T-cell (primary cell): ENCODE results near the gene GLG1. TPM values are rescaled to one million over a fixed set of nuclear protein-coding genes. Genes with fewer than 3 reads are reported as not detected.
"Not testable (repeated sequence)": the region's sequence is repeated elsewhere in the genome, so short reads cannot be mapped to it uniquely, and the experiment has no call there.

ENCODE experiments used
- ATAC-seq, 4 experiments: fragments of 200-7000 bp in 3 of 4; fragments of 150-1000 bp in 1 of 4; cut with Tn5 transposase; replicated peaks in 1 of 4; 1 replicate in 3 of 4; 2 replicates in 1 of 4; pipeline ENCODE4 v1.10.0; 2021; ENCODE audit warnings: moderate library complexity in 3 of 4, mild to moderate bottlenecking in 2 of 4, moderate number of reproducible peaks in 1 of 4
- CTCF ChIA-PET, 2 donors: fragments of 300-600 bp; sonication (Branson Sonifier 250); formaldehyde crosslinking; loops; one replicate each; lab custom pipeline; 2022; ENCODE audit warnings: antibody characterized with exemption in 2 of 2; lab: Charles Lee
- POLR2A ChIA-PET, 2 donors: fragments of 300-600 bp; sonication (Branson Sonifier 250); formaldehyde crosslinking; loops; one replicate each; lab custom pipeline; 2022; ENCODE audit warnings: antibody characterized with exemption in 2 of 2; lab: Charles Lee
- DNase-seq, 35 experiments: peaks; one replicate each; pipeline versions ENCODE4 v3.0.0 to v3.0.0-alpha.2; 2013 to 2023
- H3K27ac ChIP-seq: one replicate; pipeline ENCODE4 v1.5.1; 2013; ENCODE audit warnings: low read length
- H3K27me3 ChIP-seq, 2 experiments: replicated peaks in 1 of 2; 1 replicate in 1 of 2; 2 replicates in 1 of 2; pipeline versions ENCODE4 v1.6.1 to v1.7.0; 2013; ENCODE audit warnings: low read length in 1 of 2, mixed read lengths in 1 of 2; ENCODE audit not compliant: control insufficient read depth in 2 of 2, insufficient read depth in 2 of 2; ENCODE audit errors: extremely low read depth in 1 of 2
- H3K36me3 ChIP-seq, 2 donors: 1 replicate in 1 of 2; 2 replicates in 1 of 2; pipeline versions ENCODE4 v1.6.1 to v1.7.0; 2013; ENCODE audit warnings: low read length in 1 of 2; ENCODE audit not compliant: control insufficient read depth in 2 of 2, insufficient read depth in 1 of 2; ENCODE audit errors: extremely low read depth in 1 of 2
- H3K4me1 ChIP-seq, 2 experiments: 1 replicate in 1 of 2; 2 replicates in 1 of 2; pipeline versions ENCODE4 v1.6.1 to v1.7.0; 2013; ENCODE audit warnings: low read length in 2 of 2, mixed read lengths in 1 of 2; ENCODE audit not compliant: insufficient read depth in 2 of 2, control insufficient read depth in 1 of 2; ENCODE audit errors: extremely low read depth in 1 of 2
- H3K4me3 ChIP-seq, 2 donors: 1 replicate in 1 of 2; 2 replicates in 1 of 2; pipeline versions ENCODE4 v1.5.1 to v1.7.0; 2013; ENCODE audit warnings: mild to moderate bottlenecking in 2 of 2, low read length in 1 of 2, moderate library complexity in 1 of 2; ENCODE audit not compliant: control insufficient read depth in 1 of 2; ENCODE audit errors: extremely low read depth in 1 of 2
- H3K9me3 ChIP-seq: 2 replicates; pipeline ENCODE4 v1.7.0; 2013
- H3K27ac Mint-ChIP-seq, 2 donors: one replicate each; pipeline ENCODE4 v1.8.0; 2020 to 2021; ENCODE audit warnings: mild to moderate bottlenecking in 2 of 2, mixed read lengths in 2 of 2
- H3K27me3 Mint-ChIP-seq, 2 donors: one replicate each; pipeline ENCODE4 v1.8.0; 2021 to 2022; ENCODE audit warnings: mixed read lengths in 2 of 2
- H3K36me3 Mint-ChIP-seq: one replicate; pipeline ENCODE4 v1.8.0; 2021; ENCODE audit warnings: mixed read lengths
- H3K4me1 Mint-ChIP-seq, 3 donors: one replicate each; pipeline ENCODE4 v1.8.0; 2020 to 2022; ENCODE audit warnings: mixed read lengths in 3 of 3, mild to moderate bottlenecking in 1 of 3
- H3K4me3 Mint-ChIP-seq, 3 donors: one replicate each; pipeline ENCODE4 v1.8.0; 2020 to 2022; ENCODE audit warnings: mild to moderate bottlenecking in 3 of 3, mixed read lengths in 3 of 3, moderate library complexity in 3 of 3
- H3K9me3 Mint-ChIP-seq, 3 donors: one replicate each; pipeline ENCODE4 v1.8.0; 2020 to 2022; ENCODE audit warnings: mixed read lengths in 3 of 3
- WGBS: methylation state at CpG from one replicate; pipeline ENCODE4 v1.1.5; 2013; ENCODE audit warnings: missing lambda C conversion rate; ENCODE audit not compliant: insufficient coverage; 5-methylcytosine and 5-hydroxymethylcytosine counted together
- total RNA-seq, 35 experiments: library from RNA in 6 of 35; stranded (reverse) in 6 of 35; fragments of 120-200 nt in 1 of 35; gene quantifications; one replicate each; pipeline versions ENCODE4 v1.2.1 to v1.2.4 and lab custom pipeline; 2013 to 2026

Gene GLG1
- total RNA-seq, 5 donors from 2014 or later (not counting 1 experiment from before 2014, with no cell fraction given), result 159 to 216 (median 167) TPM

- ChIA-PET CTCF (no interaction called here), POLR2A (interaction anchor here in 1 of 2 donors (0.6 kb wide), 1 partner anchor 13 kb away, joined by 3 read pairs; no protein-coding TSS in a partner anchor)
- Histone ChIP-seq H3K27ac (no peak overlapping the region), H3K27me3 (no peaks in the 10 kb centered on the region), H3K4me3 (no peak overlapping the region), H3K4me1 (no peaks in the 10 kb centered on the region), H3K9me3 (no peaks in the 10 kb centered on the region), H3K36me3 (peaks cover 16 to 71% of the 10 kb centered on the region in 2 donors)
- DNase-seq (no peak), ATAC-seq (no peak)
- Mint-ChIP-seq H3K4me3 (no peak overlapping the region), H3K9me3 (no peaks in the 10 kb centered on the region), H3K27me3 (no peaks in the 10 kb centered on the region), H3K36me3 (peaks cover 37% of the 10 kb centered on the region), H3K4me1 (no peaks in the 10 kb centered on the region), H3K27ac (no peak overlapping the region)
- no CpG with 5 or more reads among the region's 3 CpGs for WGBS
Measured at GRCh38 chr16:74450236-74450635, 156.7 kb downstream of the GLG1 start.

- H3K27me3 ChIP-seq, result no peaks in the 10 kb centered on the region
- H3K27ac ChIP-seq, result no peak overlapping the region
- H3K36me3 ChIP-seq, result peaks cover 16 to 64% of the 10 kb centered on the region in 2 donors
- ATAC-seq (no peak), DNase-seq (no peak)
- Mint-ChIP-seq H3K27me3 (no peaks in the 10 kb centered on the region), H3K9me3 (no peaks in the 10 kb centered on the region), H3K4me3 (no peak overlapping the region), H3K36me3 (peaks cover 34% of the 10 kb centered on the region), H3K4me1 (no peaks in the 10 kb centered on the region), H3K27ac (peak overlapping the region in 1 of 2 donors; percentile 6)
- H3K9me3 ChIP-seq, result no peaks in the 10 kb centered on the region
- ChIA-PET CTCF (no interaction called here), POLR2A (no interaction called here)
- no peak overlapping the region for H3K4me3 ChIP-seq
- WGBS, result 100% methylated on average over 5 of the region's 5 CpGs
- H3K4me1 ChIP-seq, result no peaks in the 10 kb centered on the region
Measured at GRCh38 chr16:74449470-74449869, 157.4 kb downstream of the GLG1 start.

DNA sequence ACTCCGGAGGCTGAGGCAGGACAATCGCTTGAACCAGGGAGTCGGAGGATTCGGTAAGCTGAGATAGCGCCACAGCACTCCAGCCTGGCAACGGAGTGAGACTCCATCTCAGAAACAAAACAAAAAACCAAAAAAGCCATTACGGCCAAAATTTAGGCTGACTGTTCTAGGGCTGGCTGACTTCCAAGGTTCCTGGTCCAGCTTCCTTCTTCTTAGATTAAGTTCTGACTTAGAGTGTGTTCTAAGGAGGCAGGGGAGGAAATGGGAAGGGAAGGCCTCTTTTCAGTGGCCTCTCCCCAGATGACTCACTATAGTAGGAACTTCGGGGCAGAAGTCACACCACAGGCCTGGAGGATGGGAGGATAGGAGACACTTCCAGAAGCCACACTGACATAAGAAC is 157.9 kb downstream of the GLG1 start:
- no peaks in the 10 kb centered on the region for H3K4me1 ChIP-seq
- peaks cover 16 to 64% of the 10 kb centered on the region in 2 donors for H3K36me3 ChIP-seq
- Mint-ChIP-seq H3K27ac (peak overlapping the region in 1 of 2 donors; percentile 6), H3K9me3 (no peaks in the 10 kb centered on the region), H3K4me3 (no peak overlapping the region), H3K4me1 (no peaks in the 10 kb centered on the region), H3K36me3 (peaks cover 34% of the 10 kb centered on the region), H3K27me3 (no peaks in the 10 kb centered on the region)
- ChIA-PET POLR2A (no interaction called here), CTCF (no interaction called here)
- H3K4me3 ChIP-seq, result no peak overlapping the region
- WGBS, result 100% methylated on average over 2 of the region's 8 CpGs
- no peak for DNase-seq
- no peak for ATAC-seq
- no peaks in the 10 kb centered on the region for H3K27me3 ChIP-seq
- H3K9me3 ChIP-seq, result no peaks in the 10 kb centered on the region
- H3K27ac ChIP-seq, result no peak overlapping the region

DNA sequence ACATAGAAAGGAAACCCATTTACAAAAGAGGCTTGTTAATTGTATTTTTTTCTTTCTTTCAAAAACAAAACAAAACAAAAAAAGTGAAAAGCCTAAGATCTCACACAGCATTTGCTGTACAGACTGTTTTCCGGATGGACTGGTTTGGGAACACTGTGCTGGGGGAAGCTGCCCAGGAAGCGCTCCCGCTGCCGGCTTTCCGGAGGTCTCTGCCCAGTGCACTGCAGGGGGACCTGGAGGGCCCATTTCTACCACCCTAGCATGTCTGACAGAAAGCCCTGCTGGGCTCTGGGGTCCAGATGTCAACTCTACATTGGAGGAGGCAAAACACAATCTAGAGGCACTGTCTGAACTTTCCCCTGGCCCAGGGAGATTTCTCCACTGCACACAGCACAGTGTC is 159.3 kb downstream of the GLG1 start:
- no peak overlapping the region for H3K4me3 Mint-ChIP-seq
- CTCF ChIA-PET, result no interaction called here

GRCh38 chr16:74446866-74447265 is 160.0 kb downstream of the GLG1 start:
- Histone ChIP-seq H3K27ac (no peak overlapping the region), H3K27me3 (no peaks in the 10 kb centered on the region), H3K4me1 (no peaks in the 10 kb centered on the region), H3K9me3 (no peaks in the 10 kb centered on the region), H3K36me3 (peaks cover 9 to 46% of the 10 kb centered on the region in 2 donors), H3K4me3 (no peak overlapping the region)
- DNase-seq (no peak), ATAC-seq (no peak)
- ChIA-PET CTCF (no interaction called here), POLR2A (no interaction called here)
- no peak overlapping the region for H3K27ac Mint-ChIP-seq
- no peaks in the 10 kb centered on the region for H3K27me3 Mint-ChIP-seq
- peaks cover 21% of the 10 kb centered on the region for H3K36me3 Mint-ChIP-seq
- H3K4me1 Mint-ChIP-seq, result peaks cover 0 to 3% (median 0%) of the 10 kb centered on the region in 3 donors
- H3K9me3 Mint-ChIP-seq, result no peaks in the 10 kb centered on the region
- no peak overlapping the region for H3K4me3 Mint-ChIP-seq
- WGBS, result 100% methylated on average over 3 of the region's 8 CpGs

More for the DNA sequence above, 159.3 kb downstream of the GLG1 start:
- Histone ChIP-seq H3K36me3 (peaks cover 9 to 53% of the 10 kb centered on the region in 2 donors), H3K27ac (no peak overlapping the region), H3K4me3 (no peak overlapping the region), H3K4me1 (no peaks in the 10 kb centered on the region), H3K9me3 (no peaks in the 10 kb centered on the region), H3K27me3 (no peaks in the 10 kb centered on the region)
- WGBS, result 93% methylated on average over 2 of the region's 5 CpGs
- Mint-ChIP-seq H3K36me3 (peaks cover 28% of the 10 kb centered on the region), H3K4me1 (peaks cover 0 to 3% (median 0%) of the 10 kb centered on the region in 3 donors), H3K27ac (no peak overlapping the region), H3K9me3 (no peaks in the 10 kb centered on the region), H3K27me3 (no peaks in the 10 kb centered on the region)
- ATAC-seq, result no peak
- no peak for DNase-seq
- POLR2A ChIA-PET, result no interaction called here

GRCh38 chr16:74443624-74444346 is 163.1 kb downstream of the GLG1 start:
- CTCF ChIA-PET, H3K27ac ChIP-seq, H3K27me3 ChIP-seq, DNase-seq, ATAC-seq, H3K27me3 Mint-ChIP-seq, H3K4me3 Mint-ChIP-seq, H3K9me3 ChIP-seq, H3K4me1 ChIP-seq, H3K4me3 ChIP-seq, H3K9me3 Mint-ChIP-seq, H3K27ac Mint-ChIP-seq: not testable (repeated sequence)
- peaks cover 4 to 19% of the 10 kb centered on the region in 2 donors for H3K36me3 ChIP-seq
- Mint-ChIP-seq H3K4me1 (peaks cover 5 to 19% (median 12%) of the 10 kb centered on the region in 3 donors), H3K36me3 (peaks cover 21% of the 10 kb centered on the region)
- WGBS, result 97% methylated on average over 5 of the region's 13 CpGs
- POLR2A ChIA-PET, result interaction anchor here in 1 of 2 donors (0.6 kb wide), 1 partner anchor 26 kb away, joined by 3 read pairs; no protein-coding TSS in a partner anchor
